Measurements from ENCODE around the gene STAU1. TPM values are rescaled to one million over a fixed set of nuclear protein-coding genes. Genes with fewer than 3 reads are reported as not detected.
A peak's percentile ranks its signal among the peaks of the same experiment; 100 is the strongest.

Gene STAU1
- total and polyA plus RNA-seq, 2 of the 13 experiments (the other 11 are each of a cell fraction or from before 2014, with no cell fraction given), result 119 to 133 TPM

DNA sequence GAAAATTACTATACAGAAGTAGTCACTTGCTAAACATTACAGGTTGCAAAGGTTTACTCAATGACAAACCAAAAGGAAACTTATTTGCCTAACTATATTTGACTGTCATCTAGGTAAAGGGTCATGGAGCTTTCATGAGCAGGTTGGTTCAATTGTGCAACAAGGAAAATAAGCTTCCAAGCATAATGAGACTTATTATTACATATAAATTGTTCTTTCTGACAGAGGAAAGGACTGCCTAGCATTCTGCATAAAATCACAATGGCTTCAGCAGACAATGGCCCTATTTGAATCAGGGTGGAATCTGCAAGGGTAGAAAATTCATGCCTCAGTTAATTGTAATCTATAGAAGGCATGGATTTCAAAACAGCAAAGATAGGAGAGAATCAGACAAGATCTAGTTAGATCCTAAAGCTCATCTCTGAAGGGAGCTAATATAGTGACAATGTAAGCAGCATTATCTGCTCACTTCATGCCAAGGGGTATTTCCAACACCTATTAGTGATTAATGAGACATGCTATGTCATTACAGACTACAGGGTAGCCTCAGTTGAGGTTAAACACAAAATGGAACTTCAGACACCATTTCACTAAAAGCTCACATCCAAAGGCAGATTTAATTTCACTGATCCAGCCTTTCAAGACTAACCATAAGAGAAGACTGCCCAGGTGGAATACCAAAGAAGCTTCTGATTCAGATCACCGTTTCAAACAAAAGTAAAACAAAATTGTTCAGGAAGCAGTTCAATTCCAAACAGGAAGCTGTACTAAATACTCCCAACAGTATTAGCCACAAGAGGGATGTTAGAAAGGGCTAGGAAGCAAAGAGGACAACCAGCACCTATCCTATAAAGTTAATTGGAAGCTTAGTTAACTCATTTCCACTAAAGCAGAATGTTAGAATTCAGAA, 8.5 kb downstream of the STAU1 start (continued):
- no peak for TF ChIP-seq SOX13 (IDR thresholded peaks at IDR 0.05)
- peak in 1 of 2 experiments; percentile 87; a peak in 2 of 4 replicates for TF ChIP-seq SOX13 (CRISPR knock-in tag; conservative IDR thresholded peaks at IDR 0.05 in 1 of 2, IDR thresholded peaks at IDR 0.05 in 1 of 2)
- TF ChIP-seq, protein P1, sequence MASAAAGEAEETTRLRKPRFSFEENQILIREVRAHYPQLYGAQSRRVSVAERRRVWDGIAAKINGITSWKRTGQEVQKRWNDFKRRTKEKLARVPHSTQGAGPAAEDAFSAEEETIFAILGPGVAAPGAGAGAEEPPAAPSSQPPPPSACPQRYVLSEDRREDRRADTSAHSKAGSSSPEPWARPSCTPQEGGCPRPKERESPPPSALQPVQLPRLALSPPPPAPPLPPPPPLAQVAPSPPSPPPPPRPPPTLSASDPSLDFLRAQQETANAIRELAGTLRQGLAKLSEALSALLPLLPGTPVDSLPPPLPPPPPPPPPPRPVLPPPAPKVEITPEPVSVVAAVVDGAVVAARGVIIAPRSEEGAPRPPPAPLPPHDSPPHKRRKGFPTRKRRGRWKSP (CRISPR knock-in tag; IDR thresholded peaks at IDR 0.05), result no peak
- TF ChIP-seq, protein P2, sequence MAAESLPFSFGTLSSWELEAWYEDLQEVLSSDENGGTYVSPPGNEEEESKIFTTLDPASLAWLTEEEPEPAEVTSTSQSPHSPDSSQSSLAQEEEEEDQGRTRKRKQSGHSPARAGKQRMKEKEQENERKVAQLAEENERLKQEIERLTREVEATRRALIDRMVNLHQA (CRISPR knock-in tag; IDR thresholded peaks at IDR 0.05), result no peak
- 0 out of 2 replicates have a peak, but pooled peaks have one; percentile 46 for TF ChIP-seq ZBTB7B (CRISPR knock-in tag; IDR thresholded peaks at IDR 0.05)
- peak; percentile 84 for TF ChIP-seq MEF2D (CRISPR knock-in tag; IDR thresholded peaks at IDR 0.05)
- TF ChIP-seq FOXP1 (IDR thresholded peaks at IDR 0.05), result no peak
- TF ChIP-seq FOXP1 (CRISPR knock-in tag; IDR thresholded peaks at IDR 0.05), result peak; percentile 77
- 0 out of 2 replicates have a peak, but pooled peaks have one; percentile 73 for TF ChIP-seq ZNF510 (CRISPR knock-in tag; IDR thresholded peaks at IDR 0.05; ENCODE audit: low read depth)
- no peak for TF ChIP-seq NFRKB (IDR thresholded peaks at IDR 0.05)
- TF ChIP-seq ZNF790 (CRISPR knock-in tag; IDR thresholded peaks at IDR 0.05; ENCODE audit: borderline replicate concordance), result 0 out of 2 replicates have a peak, but pooled peaks have one; percentile 32
- TF ChIP-seq, protein P3, sequence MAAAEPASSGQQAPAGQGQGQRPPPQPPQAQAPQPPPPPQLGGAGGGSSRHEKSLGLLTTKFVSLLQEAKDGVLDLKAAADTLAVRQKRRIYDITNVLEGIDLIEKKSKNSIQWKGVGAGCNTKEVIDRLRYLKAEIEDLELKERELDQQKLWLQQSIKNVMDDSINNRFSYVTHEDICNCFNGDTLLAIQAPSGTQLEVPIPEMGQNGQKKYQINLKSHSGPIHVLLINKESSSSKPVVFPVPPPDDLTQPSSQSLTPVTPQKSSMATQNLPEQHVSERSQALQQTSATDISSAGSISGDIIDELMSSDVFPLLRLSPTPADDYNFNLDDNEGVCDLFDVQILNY (CRISPR knock-in tag; conservative IDR thresholded peaks at IDR 0.05), result no peak
- TF ChIP-seq ARNT2 (CRISPR knock-in tag; IDR thresholded peaks at IDR 0.05; ENCODE audit: low read depth), result peak; percentile 51; the same call in 1 of the 2 replicates
- peak; percentile 6 for TF ChIP-seq TEAD3 (CRISPR knock-in tag; optimal IDR thresholded peaks at IDR 0.05; ENCODE audit: borderline replicate concordance)
- TF ChIP-seq, protein P4, sequence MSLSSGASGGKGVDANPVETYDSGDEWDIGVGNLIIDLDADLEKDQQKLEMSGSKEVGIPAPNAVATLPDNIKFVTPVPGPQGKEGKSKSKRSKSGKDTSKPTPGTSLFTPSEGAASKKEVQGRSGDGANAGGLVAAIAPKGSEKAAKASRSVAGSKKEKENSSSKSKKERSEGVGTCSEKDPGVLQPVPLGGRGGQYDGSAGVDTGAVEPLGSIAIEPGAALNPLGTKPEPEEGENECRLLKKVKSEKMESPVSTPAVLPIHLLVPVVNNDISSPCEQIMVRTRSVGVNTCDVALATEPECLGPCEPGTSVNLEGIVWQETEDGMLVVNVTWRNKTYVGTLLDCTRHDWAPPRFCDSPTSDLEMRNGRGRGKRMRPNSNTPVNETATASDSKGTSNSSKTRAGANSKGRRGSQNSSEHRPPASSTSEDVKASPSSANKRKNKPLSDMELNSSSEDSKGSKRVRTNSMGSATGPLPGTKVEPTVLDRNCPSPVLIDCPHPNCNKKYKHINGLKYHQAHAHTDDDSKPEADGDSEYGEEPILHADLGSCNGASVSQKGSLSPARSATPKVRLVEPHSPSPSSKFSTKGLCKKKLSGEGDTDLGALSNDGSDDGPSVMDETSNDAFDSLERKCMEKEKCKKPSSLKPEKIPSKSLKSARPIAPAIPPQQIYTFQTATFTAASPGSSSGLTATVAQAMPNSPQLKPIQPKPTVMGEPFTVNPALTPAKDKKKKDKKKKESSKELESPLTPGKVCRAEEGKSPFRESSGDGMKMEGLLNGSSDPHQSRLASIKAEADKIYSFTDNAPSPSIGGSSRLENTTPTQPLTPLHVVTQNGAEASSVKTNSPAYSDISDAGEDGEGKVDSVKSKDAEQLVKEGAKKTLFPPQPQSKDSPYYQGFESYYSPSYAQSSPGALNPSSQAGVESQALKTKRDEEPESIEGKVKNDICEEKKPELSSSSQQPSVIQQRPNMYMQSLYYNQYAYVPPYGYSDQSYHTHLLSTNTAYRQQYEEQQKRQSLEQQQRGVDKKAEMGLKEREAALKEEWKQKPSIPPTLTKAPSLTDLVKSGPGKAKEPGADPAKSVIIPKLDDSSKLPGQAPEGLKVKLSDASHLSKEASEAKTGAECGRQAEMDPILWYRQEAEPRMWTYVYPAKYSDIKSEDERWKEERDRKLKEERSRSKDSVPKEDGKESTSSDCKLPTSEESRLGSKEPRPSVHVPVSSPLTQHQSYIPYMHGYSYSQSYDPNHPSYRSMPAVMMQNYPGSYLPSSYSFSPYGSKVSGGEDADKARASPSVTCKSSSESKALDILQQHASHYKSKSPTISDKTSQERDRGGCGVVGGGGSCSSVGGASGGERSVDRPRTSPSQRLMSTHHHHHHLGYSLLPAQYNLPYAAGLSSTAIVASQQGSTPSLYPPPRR (CRISPR knock-in tag; IDR thresholded peaks at IDR 0.05; ENCODE audit: borderline replicate concordance), result 0 out of 2 replicates have a peak, but pooled peaks have one; percentile 8
- TF ChIP-seq, protein P5, sequence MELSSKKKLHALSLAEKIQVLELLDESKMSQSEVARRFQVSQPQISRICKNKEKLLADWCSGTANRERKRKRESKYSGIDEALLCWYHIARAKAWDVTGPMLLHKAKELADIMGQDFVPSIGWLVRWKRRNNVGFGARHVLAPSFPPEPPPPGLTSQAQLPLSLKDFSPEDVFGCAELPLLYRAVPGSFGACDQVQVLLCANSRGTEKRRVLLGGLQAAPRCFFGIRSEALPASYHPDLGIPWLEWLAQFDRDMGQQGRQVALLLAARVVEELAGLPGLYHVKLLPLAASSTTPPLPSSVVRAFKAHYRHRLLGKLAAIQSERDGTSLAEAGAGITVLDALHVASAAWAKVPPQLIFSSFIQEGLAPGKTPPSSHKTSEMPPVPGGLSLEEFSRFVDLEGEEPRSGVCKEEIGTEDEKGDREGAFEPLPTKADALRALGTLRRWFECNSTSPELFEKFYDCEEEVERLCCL (CRISPR knock-in tag; IDR thresholded peaks at IDR 0.05; ENCODE audit: borderline replicate concordance), result no peak
- TF ChIP-seq TCF7 (IDR thresholded peaks at IDR 0.05; ENCODE audit: low read depth), result peak; percentile 54
- peak; percentile 83 for TF ChIP-seq FOXA3 (CRISPR knock-in tag; IDR thresholded peaks at IDR 0.05)
- TF ChIP-seq PPARG (CRISPR knock-in tag; conservative IDR thresholded peaks at IDR 0.05), result peak; percentile 100
- TF ChIP-seq, protein P6, sequence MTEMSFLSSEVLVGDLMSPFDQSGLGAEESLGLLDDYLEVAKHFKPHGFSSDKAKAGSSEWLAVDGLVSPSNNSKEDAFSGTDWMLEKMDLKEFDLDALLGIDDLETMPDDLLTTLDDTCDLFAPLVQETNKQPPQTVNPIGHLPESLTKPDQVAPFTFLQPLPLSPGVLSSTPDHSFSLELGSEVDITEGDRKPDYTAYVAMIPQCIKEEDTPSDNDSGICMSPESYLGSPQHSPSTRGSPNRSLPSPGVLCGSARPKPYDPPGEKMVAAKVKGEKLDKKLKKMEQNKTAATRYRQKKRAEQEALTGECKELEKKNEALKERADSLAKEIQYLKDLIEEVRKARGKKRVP (CRISPR knock-in tag; IDR thresholded peaks at IDR 0.05), result peak in 1 of 2 experiments; percentile 57; a peak in 1 of 4 replicates
